ENCODE data around the gene NEFH. TPM values are rescaled to one million over a fixed set of nuclear protein-coding genes. Genes with fewer than 3 reads are reported as not detected.

The NEFH gene
- total RNA-seq, 2 donors from 2014 or later: 0.92 to 1.7 TPM

DNA sequence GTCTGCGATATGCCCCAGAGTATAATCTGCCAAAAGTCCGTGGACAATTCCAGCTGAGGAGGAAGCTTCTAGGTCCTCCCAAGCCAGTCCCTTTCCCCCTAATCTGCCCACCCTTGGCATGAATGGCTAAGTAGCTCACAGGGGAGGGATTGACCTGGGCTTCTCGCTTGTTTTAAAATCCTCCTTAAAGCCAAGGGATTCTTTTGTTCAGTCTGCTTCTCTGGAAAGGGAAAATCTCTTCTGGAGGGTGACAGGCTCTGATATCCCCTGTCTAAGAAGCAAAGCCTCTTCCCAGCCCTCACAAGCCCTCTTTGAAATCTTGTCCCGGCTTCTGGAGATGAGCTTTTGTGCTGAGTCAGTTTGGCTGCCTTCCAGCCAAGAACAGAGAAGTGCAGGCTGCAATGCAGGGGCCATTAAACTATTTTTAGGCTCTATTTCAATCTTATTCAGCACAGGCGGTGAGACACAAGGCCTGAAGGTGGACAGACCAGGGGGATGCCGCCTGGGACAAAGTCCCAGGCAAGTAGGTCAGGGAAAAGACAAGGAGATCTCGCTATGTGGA lies 23.9 kb downstream of the NEFH start:
- Mint-ChIP-seq H3K4me3 (no peak overlapping the region), H3K4me1 (no peaks in the 10 kb centered on the region), H3K27me3 (ENCODE audit: insufficient read depth) (no peaks in the 10 kb centered on the region), H3K36me3 (ENCODE audit: low read depth) (peaks cover 59% of the 10 kb centered on the region), H3K27ac (peak overlapping the region; percentile 85), H3K9me3 (no peaks in the 10 kb centered on the region)
- Histone ChIP-seq H3K9ac (ENCODE audit: extremely low read depth, low read length, poor library complexity, severe bottlenecking) (no peak overlapping the region), H3K27me3 (ENCODE audit: control insufficient read depth, insufficient read depth, low read length, poor library complexity, severe bottlenecking) (no peaks in the 10 kb centered on the region), H3K9me3 (ENCODE audit: control insufficient read depth, low read length) (no peaks in the 10 kb centered on the region), H3K27ac (ENCODE audit: low read depth, low read length) (peak overlapping the region; percentile 66), H3K4me1 (ENCODE audit: control insufficient read depth, insufficient read depth, low read length) (peaks cover 3% of the 10 kb centered on the region), H3K36me3 (ENCODE audit: control insufficient read depth, insufficient read depth, low read length) (peaks cover 43% of the 10 kb centered on the region), H3K4me3 (ENCODE audit: low read length) (no peak overlapping the region)
- TF ChIP-seq, protein P1, sequence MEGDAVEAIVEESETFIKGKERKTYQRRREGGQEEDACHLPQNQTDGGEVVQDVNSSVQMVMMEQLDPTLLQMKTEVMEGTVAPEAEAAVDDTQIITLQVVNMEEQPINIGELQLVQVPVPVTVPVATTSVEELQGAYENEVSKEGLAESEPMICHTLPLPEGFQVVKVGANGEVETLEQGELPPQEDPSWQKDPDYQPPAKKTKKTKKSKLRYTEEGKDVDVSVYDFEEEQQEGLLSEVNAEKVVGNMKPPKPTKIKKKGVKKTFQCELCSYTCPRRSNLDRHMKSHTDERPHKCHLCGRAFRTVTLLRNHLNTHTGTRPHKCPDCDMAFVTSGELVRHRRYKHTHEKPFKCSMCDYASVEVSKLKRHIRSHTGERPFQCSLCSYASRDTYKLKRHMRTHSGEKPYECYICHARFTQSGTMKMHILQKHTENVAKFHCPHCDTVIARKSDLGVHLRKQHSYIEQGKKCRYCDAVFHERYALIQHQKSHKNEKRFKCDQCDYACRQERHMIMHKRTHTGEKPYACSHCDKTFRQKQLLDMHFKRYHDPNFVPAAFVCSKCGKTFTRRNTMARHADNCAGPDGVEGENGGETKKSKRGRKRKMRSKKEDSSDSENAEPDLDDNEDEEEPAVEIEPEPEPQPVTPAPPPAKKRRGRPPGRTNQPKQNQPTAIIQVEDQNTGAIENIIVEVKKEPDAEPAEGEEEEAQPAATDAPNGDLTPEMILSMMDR (conservative IDR thresholded peaks at IDR 0.05): no peak
- no peak for DNase-seq
- 79 to 88% methylated on average over 6 to 7 of the region's 7 CpGs for WGBS, 2 experiments (ENCODE audit: insufficient coverage in 1 of 2, insufficient read length in 1 of 2)

DNA sequence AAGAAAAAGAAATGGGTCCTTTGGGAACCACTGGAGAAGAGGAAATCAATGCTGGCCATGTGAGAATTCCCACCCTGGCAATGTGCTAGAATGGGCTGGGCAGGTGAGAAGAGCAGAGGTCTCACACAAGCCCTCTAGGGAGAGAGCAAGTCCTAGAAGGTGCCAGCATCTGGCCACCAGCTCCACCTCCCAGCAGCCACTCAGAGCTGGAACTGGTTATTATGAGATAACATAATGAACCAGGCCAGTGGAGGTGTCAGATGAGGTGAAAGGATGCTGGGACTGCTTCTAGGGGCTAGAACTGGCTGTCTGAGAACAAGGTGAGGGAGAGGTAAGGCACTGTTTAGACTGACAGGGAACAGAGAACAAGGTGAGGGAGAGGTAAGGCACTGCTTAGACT lies 29.3 kb downstream of the NEFH start:
- TF ChIP-seq, protein P1 (conservative IDR thresholded peaks at IDR 0.05): no peak
- Mint-ChIP-seq H3K27ac (no peak overlapping the region), H3K27me3 (ENCODE audit: insufficient read depth) (no peaks in the 10 kb centered on the region), H3K4me1 (no peaks in the 10 kb centered on the region), H3K9me3 (no peaks in the 10 kb centered on the region), H3K4me3 (no peak overlapping the region), H3K36me3 (ENCODE audit: low read depth) (peaks cover 77% of the 10 kb centered on the region)
- H3K4me1 ChIP-seq (ENCODE audit: control insufficient read depth, insufficient read depth, low read length): peaks cover 2% of the 10 kb centered on the region
- no peaks in the 10 kb centered on the region for H3K9me3 ChIP-seq (ENCODE audit: control insufficient read depth, low read length)
- no peaks in the 10 kb centered on the region for H3K27me3 ChIP-seq (ENCODE audit: control insufficient read depth, insufficient read depth, low read length, poor library complexity, severe bottlenecking)
- no peak overlapping the region for H3K4me3 ChIP-seq (ENCODE audit: low read length)
- no peak overlapping the region for H3K27ac ChIP-seq (ENCODE audit: low read depth, low read length)
- H3K9ac ChIP-seq (ENCODE audit: extremely low read depth, low read length, poor library complexity, severe bottlenecking): no peak overlapping the region
- H3K36me3 ChIP-seq (ENCODE audit: control insufficient read depth, insufficient read depth, low read length): peaks cover 87% of the 10 kb centered on the region
- no peak for DNase-seq

DNA sequence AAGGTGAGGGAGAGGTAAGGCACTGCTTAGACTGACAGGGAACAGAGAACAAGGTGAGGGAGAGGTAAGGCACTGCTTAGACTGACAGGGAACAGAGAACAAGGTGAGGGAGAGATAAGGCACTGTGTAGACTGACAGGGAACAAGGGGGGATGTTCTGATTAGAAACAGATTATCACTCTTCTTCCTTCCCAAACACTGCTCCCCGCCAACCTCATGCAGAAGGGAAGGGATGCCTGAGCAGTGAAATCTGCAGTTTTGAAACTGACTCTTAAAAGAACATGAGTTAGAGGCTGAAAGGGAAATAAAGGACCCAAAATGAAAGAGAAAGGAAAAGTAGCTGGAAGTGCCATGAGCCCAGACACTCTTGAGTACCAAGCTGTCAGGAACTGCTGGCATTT lies 29.8 kb downstream of the NEFH start:
- no peaks in the 10 kb centered on the region for H3K9me3 ChIP-seq (ENCODE audit: control insufficient read depth, low read length)
- no peak overlapping the region for H3K9ac ChIP-seq (ENCODE audit: extremely low read depth, low read length, poor library complexity, severe bottlenecking)
- peaks cover 2% of the 10 kb centered on the region for H3K4me1 ChIP-seq (ENCODE audit: control insufficient read depth, insufficient read depth, low read length)
- TF ChIP-seq, protein P1 (conservative IDR thresholded peaks at IDR 0.05): no peak
- no peaks in the 10 kb centered on the region for H3K27me3 ChIP-seq (ENCODE audit: control insufficient read depth, insufficient read depth, low read length, poor library complexity, severe bottlenecking)
- Mint-ChIP-seq H3K36me3 (ENCODE audit: low read depth) (peaks cover 76% of the 10 kb centered on the region), H3K9me3 (no peaks in the 10 kb centered on the region), H3K4me3 (no peak overlapping the region), H3K4me1 (no peaks in the 10 kb centered on the region), H3K27me3 (ENCODE audit: insufficient read depth) (no peaks in the 10 kb centered on the region), H3K27ac (no peak overlapping the region)
- no peak overlapping the region for H3K4me3 ChIP-seq (ENCODE audit: low read length)
- 80% methylated on average over 1 of the region's 1 CpG; no CpG with 5 or more reads in 1 of the 2 experiments for WGBS, 2 experiments (ENCODE audit: insufficient coverage in 1 of 2, insufficient read length in 1 of 2)
- DNase-seq: no peak
- H3K27ac ChIP-seq (ENCODE audit: low read depth, low read length): no peak overlapping the region
- H3K36me3 ChIP-seq (ENCODE audit: control insufficient read depth, insufficient read depth, low read length): peaks cover 84% of the 10 kb centered on the region
